ENCODE measurements around the gene SULF2.

The SULF2 gene

DNA sequence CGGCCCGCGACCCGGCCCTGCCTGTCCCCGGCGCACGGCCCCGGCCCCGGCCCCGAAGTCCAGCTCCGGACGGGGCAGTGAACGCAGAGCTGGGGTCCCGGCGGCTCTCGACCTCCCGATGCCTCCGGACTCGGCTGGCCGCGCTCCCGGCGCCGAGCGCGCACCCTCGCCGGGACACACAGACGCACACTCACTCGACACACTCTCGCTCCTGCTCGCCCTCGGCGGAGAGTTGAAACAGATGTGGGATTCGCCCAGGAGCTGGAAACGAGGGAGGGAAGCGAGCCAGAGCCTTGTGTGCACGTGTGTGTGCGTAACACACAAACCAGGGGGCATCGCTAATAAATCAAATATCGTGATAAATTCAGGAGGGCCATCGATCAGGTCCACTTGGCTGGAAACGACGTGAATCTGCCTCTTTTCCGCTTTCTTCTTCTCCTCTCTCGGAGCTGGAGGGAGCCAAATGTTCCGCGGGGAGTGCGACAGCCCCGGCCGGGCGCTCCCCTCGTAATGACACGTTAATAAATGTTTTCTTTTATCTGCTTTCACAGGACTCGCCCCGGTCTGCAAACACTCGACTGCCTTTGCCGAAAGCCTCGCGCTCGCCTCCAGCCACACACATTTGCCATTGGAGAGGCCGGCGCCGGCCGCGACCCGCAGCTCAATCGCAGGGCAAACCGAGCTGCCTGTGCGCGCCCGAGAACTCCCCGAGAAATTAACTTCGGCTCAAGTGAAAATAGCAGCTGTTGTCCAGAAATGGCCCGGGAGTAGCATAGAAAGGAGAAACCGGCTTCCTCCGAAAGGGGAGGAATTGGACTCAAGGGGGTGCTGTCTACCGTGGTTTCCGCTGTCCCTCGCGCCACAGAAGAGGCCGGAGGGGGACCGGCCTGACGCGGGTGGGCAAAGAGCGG, 828 bp upstream of the SULF2 start:
- no peaks in the 10 kb centered on the region for H3K4me1 ChIP-seq (ENCODE audit: insufficient read depth, low read length, poor library complexity, severe bottlenecking)
- H3K4me2 ChIP-seq (ENCODE audit: low read depth, low read length, poor library complexity, severe bottlenecking) = no peak overlapping the region
- no peak overlapping the region for H3K9ac ChIP-seq (ENCODE audit: low read depth, low read length, poor library complexity, severe bottlenecking)
- no peaks in the 10 kb centered on the region for H3K9me3 ChIP-seq (ENCODE audit: insufficient read depth, low read depth, low read length)
- no peak overlapping the region for H2AFZ ChIP-seq (ENCODE audit: low read length)
- H3K79me2 ChIP-seq (ENCODE audit: insufficient read depth, low read length) = no peaks in the 10 kb centered on the region
- H4K20me1 ChIP-seq (ENCODE audit: insufficient read depth, low read length, poor library complexity, severe bottlenecking) = no peaks in the 10 kb centered on the region
- no peaks in the 10 kb centered on the region for H3K36me3 ChIP-seq (ENCODE audit: insufficient read depth, low read length)
- TF ChIP-seq CTCF (conservative IDR thresholded peaks at IDR 0.05; ENCODE audit: low read length) = no peak
- no peak for TF ChIP-seq EZH2phosphoT487 (IDR thresholded peaks at IDR 0.05; ENCODE audit: borderline replicate concordance)
- H3K4me3 ChIP-seq (ENCODE audit: low read length, poor library complexity, severe bottlenecking) = no peak overlapping the region
- no peaks in the 10 kb centered on the region for H3K9me2 ChIP-seq (replicated peaks; ENCODE audit: low read depth, low read length)
- H3F3A ChIP-seq (ENCODE audit: low read depth) = no peaks in the 10 kb centered on the region
- H3K27me3 ChIP-seq (ENCODE audit: insufficient read depth, low read length, poor library complexity, severe bottlenecking) = no peaks in the 10 kb centered on the region

DNA sequence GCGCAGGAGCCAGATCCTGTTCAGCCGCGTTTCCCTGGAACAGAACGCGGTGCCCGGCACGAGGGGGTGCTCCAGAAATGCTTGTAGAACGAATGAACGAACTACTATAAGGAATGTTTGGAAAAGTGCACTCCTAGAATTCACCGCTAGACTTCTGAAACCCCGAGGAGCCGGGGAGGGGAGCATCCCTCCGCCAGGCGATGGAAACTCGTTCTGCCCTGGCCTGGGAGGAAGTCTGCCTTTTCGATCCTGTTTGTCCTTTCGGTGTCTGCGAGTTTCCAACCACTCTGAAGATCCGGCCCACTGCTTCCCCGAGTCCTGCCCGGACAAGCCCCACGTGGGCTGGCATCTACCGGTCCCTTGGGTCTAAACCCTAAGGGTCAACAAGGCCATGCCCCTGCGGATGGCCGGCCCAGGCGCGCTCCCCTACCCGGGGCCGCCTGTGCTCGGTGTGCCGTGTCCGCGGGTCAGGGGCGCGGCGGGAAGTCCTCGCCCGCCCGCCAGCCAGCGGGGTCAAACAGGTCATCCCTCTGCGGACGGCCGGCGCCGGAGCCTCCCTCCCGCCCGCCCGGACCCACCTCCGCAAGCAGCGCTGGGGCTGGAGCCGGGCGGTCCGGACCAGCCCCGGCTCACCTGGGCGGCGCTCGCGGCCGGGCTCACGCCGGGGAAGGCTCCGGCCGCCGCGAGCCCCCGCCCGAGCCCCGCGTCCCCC, 526 bp downstream of the SULF2 start:
- Histone ChIP-seq H3K9me3 (ENCODE audit: insufficient read depth, low read depth, low read length) (no peaks in the 10 kb centered on the region), H3K4me2 (ENCODE audit: low read depth, low read length, poor library complexity, severe bottlenecking) (no peak overlapping the region), H3K79me2 (ENCODE audit: insufficient read depth, low read length) (no peaks in the 10 kb centered on the region), H3K4me1 (ENCODE audit: insufficient read depth, low read length, poor library complexity, severe bottlenecking) (no peaks in the 10 kb centered on the region), H3K36me3 (ENCODE audit: insufficient read depth, low read length) (no peaks in the 10 kb centered on the region), H3F3A (ENCODE audit: low read depth) (no peaks in the 10 kb centered on the region), H3K9me2 (replicated peaks; ENCODE audit: low read depth, low read length) (no peaks in the 10 kb centered on the region), H3K27me3 (ENCODE audit: insufficient read depth, low read length, poor library complexity, severe bottlenecking) (no peaks in the 10 kb centered on the region), H4K20me1 (ENCODE audit: insufficient read depth, low read length, poor library complexity, severe bottlenecking) (no peaks in the 10 kb centered on the region), H3K9ac (ENCODE audit: low read depth, low read length, poor library complexity, severe bottlenecking) (no peak overlapping the region), H3K4me3 (ENCODE audit: low read length, poor library complexity, severe bottlenecking) (no peak overlapping the region), H2AFZ (ENCODE audit: low read length) (no peak overlapping the region)
- TF ChIP-seq EZH2phosphoT487 (IDR thresholded peaks at IDR 0.05; ENCODE audit: borderline replicate concordance) (no peak), CTCF (conservative IDR thresholded peaks at IDR 0.05; ENCODE audit: low read length) (no peak)

DNA sequence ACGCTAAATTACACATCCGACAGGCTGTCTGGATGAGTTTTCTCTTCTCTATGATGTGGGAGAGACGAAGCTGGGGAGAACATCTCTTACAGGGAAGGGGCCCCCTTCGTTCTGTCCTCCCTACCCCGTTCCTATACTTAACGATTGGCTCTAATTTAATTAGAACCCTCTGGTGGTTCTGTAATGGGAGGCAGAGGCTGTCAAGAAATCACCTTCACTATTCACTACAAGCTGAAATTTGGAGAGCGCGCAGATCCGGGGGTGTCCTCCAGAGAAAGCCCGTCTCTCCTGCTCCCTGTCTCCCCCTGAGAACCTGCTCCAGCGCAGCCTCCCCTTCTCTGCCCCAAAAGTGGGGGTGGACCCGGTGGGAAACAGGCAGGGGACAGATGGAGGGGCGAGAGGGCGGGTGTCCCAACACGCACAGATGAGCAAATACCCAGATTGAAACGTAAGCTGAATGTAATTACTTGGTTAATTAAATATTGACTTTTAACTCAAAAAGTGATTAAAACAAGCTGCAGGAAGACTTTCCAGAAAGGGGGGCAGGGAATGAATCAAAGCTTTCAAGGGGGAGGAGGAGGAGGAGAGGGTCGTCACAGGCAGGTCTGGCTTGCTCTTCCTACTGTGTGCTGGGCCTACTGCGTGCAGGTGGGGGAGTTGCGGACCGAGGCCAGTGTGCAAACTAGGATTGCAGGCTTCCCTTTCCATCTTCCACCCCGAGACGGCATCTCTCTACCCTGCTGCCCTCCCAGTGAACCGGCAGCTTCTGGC, 1.3 kb downstream of the SULF2 start:
- Histone ChIP-seq H4K20me1 (ENCODE audit: insufficient read depth, low read length, poor library complexity, severe bottlenecking) (no peaks in the 10 kb centered on the region), H3K4me2 (ENCODE audit: low read depth, low read length, poor library complexity, severe bottlenecking) (no peak overlapping the region), H3K9ac (ENCODE audit: low read depth, low read length, poor library complexity, severe bottlenecking) (no peak overlapping the region), H3K4me3 (ENCODE audit: low read length, poor library complexity, severe bottlenecking) (no peak overlapping the region), H3K9me3 (ENCODE audit: insufficient read depth, low read depth, low read length) (no peaks in the 10 kb centered on the region), H2AFZ (ENCODE audit: low read length) (no peak overlapping the region), H3K9me2 (replicated peaks; ENCODE audit: low read depth, low read length) (no peaks in the 10 kb centered on the region), H3F3A (ENCODE audit: low read depth) (no peaks in the 10 kb centered on the region), H3K79me2 (ENCODE audit: insufficient read depth, low read length) (no peaks in the 10 kb centered on the region), H3K36me3 (ENCODE audit: insufficient read depth, low read length) (no peaks in the 10 kb centered on the region), H3K4me1 (ENCODE audit: insufficient read depth, low read length, poor library complexity, severe bottlenecking) (no peaks in the 10 kb centered on the region), H3K27me3 (ENCODE audit: insufficient read depth, low read length, poor library complexity, severe bottlenecking) (no peaks in the 10 kb centered on the region)
- no peak for TF ChIP-seq EZH2phosphoT487 (IDR thresholded peaks at IDR 0.05; ENCODE audit: borderline replicate concordance)
- TF ChIP-seq CTCF (conservative IDR thresholded peaks at IDR 0.05; ENCODE audit: low read length) = no peak
